Loucy (cell line): ENCODE data around the gene ROR1.

ENCODE experiments used
- H2AFZ ChIP-seq: fragments of 200-600 bp; sonication (generic); 2 replicates; pipeline ENCODE4 v1.6.0; 2016; ENCODE audit warnings: antibody characterized with exemption, mild to moderate bottlenecking, low read length, moderate library complexity
- H3F3A ChIP-seq: fragments of 200-600 bp; 2 replicates; pipeline ENCODE4 v1.6.0; 2016; ENCODE audit warnings: antibody characterized with exemption, low read depth, mild to moderate bottlenecking
- H3K27me3 ChIP-seq: fragments of 200-600 bp; sonication (generic); 2 replicates; pipeline ENCODE4 v1.6.1; 2014; ENCODE audit warnings: low read length, mild to moderate bottlenecking; ENCODE audit not compliant: insufficient read depth, poor library complexity, severe bottlenecking
- H3K36me3 ChIP-seq: fragments of 200-600 bp; sonication (generic); 2 replicates; pipeline ENCODE4 v1.6.1; 2016; ENCODE audit warnings: low read length; ENCODE audit not compliant: insufficient read depth
- H3K4me1 ChIP-seq: fragments of 200-600 bp; sonication (generic); 2 replicates; pipeline ENCODE4 v1.5.1; 2014; ENCODE audit warnings: low read length, mild to moderate bottlenecking; ENCODE audit not compliant: insufficient read depth, poor library complexity, severe bottlenecking
- H3K4me2 ChIP-seq: fragments of 200-600 bp; sonication (generic); 2 replicates; pipeline ENCODE4 v1.6.0; 2014; ENCODE audit warnings: antibody characterized with exemption, low read length, low read depth, mild to moderate bottlenecking; ENCODE audit not compliant: poor library complexity, severe bottlenecking
- H3K4me3 ChIP-seq: fragments of 200-600 bp; sonication (generic); 2 replicates; pipeline ENCODE4 v1.5.1; 2014; ENCODE audit warnings: low read length, mild to moderate bottlenecking, mixed read lengths; ENCODE audit not compliant: poor library complexity, severe bottlenecking
- H3K79me2 ChIP-seq: fragments of 200-600 bp; sonication (generic); 2 replicates; pipeline ENCODE4 v1.6.1; 2014; ENCODE audit warnings: low read length; ENCODE audit not compliant: insufficient read depth
- H3K9ac ChIP-seq: fragments of 200-600 bp; sonication (generic); 2 replicates; pipeline ENCODE4 v1.6.0; 2014; ENCODE audit warnings: mild to moderate bottlenecking, low read depth, low read length, moderate library complexity; ENCODE audit not compliant: poor library complexity, severe bottlenecking
- H3K9me2 ChIP-seq: fragments of 200-600 bp; sonication (generic); replicated peaks from 2 replicates; pipeline ENCODE4 v1.6.1; 2016; ENCODE audit warnings: low read depth, low read length, mixed read lengths
- H3K9me3 ChIP-seq: fragments of 200-600 bp; sonication (generic); 2 replicates; pipeline ENCODE4 v1.6.1; 2014; ENCODE audit warnings: mild to moderate bottlenecking, antibody characterized with exemption, low read length, low read depth; ENCODE audit not compliant: insufficient read depth
- H4K20me1 ChIP-seq: fragments of 200-600 bp; sonication (generic); 2 replicates; pipeline ENCODE4 v1.6.0; 2014; ENCODE audit warnings: antibody characterized with exemption, low read length, mild to moderate bottlenecking; ENCODE audit not compliant: insufficient read depth, poor library complexity, severe bottlenecking
- CTCF ChIP-seq: fragments of 200-600 bp; sonication (generic); conservative IDR thresholded peaks from 2 replicates; pipeline ENCODE4 v1.5.1; 2014; ENCODE audit warnings: mild to moderate bottlenecking, antibody characterized with exemption, low read length
- EZH2phosphoT487 ChIP-seq: fragments of 200-600 bp; IDR thresholded peaks from 2 replicates; pipeline ENCODE4 v1.6.1; 2018; ENCODE audit warnings: antibody characterized with exemption, mild to moderate bottlenecking, moderate library complexity, borderline replicate concordance

The ROR1 gene

GRCh38 chr1:63845346-63845745 lies 71.5 kb downstream of the ROR1 start:
- no peak for TF ChIP-seq EZH2phosphoT487
- TF ChIP-seq CTCF, result no peak
- no peaks in the 10 kb centered on the region for H3K4me1 ChIP-seq
- no peak overlapping the region for H3K9ac ChIP-seq

GRCh38 chr1:63847308-63847910 lies 73.6 kb downstream of the ROR1 start:
- no peaks in the 10 kb centered on the region for H3K4me1 ChIP-seq
- no peak overlapping the region for H3K4me3 ChIP-seq
- H3F3A ChIP-seq, result no peaks in the 10 kb centered on the region
- no peak overlapping the region for H3K9ac ChIP-seq
- no peaks in the 10 kb centered on the region for H4K20me1 ChIP-seq
- no peaks in the 10 kb centered on the region for H3K79me2 ChIP-seq
- H3K9me2 ChIP-seq, result no peaks in the 10 kb centered on the region
- H3K36me3 ChIP-seq, result no peaks in the 10 kb centered on the region
- no peaks in the 10 kb centered on the region for H3K9me3 ChIP-seq
- no peaks in the 10 kb centered on the region for H3K27me3 ChIP-seq
- H3K4me2 ChIP-seq, result no peak overlapping the region
- H2AFZ ChIP-seq, result no peak overlapping the region
- no peak for TF ChIP-seq EZH2phosphoT487
- no peak for TF ChIP-seq CTCF

More at GRCh38 chr1:63845346-63845745, 71.5 kb downstream of the ROR1 start:
- H3K9me2 ChIP-seq, result no peaks in the 10 kb centered on the region
- H4K20me1 ChIP-seq, result no peaks in the 10 kb centered on the region
- no peaks in the 10 kb centered on the region for H3K36me3 ChIP-seq
- no peaks in the 10 kb centered on the region for H3K79me2 ChIP-seq
- no peak overlapping the region for H3K4me2 ChIP-seq
- H3K9me3 ChIP-seq, result no peaks in the 10 kb centered on the region
- H2AFZ ChIP-seq, result no peak overlapping the region
- no peaks in the 10 kb centered on the region for H3K27me3 ChIP-seq
- no peak overlapping the region for H3K4me3 ChIP-seq
- H3F3A ChIP-seq, result no peaks in the 10 kb centered on the region

GRCh38 chr1:63848733-63849132 lies 74.9 kb downstream of the ROR1 start:
- H4K20me1 ChIP-seq, result no peaks in the 10 kb centered on the region
- H3K9me2 ChIP-seq, result no peaks in the 10 kb centered on the region
- H3K4me2 ChIP-seq, result no peak overlapping the region
- H3K4me3 ChIP-seq, result no peak overlapping the region
- no peaks in the 10 kb centered on the region for H3K36me3 ChIP-seq
- H3K4me1 ChIP-seq, result no peaks in the 10 kb centered on the region
- H2AFZ ChIP-seq, result no peak overlapping the region
- no peak overlapping the region for H3K9ac ChIP-seq
- H3K27me3 ChIP-seq, result no peaks in the 10 kb centered on the region
- H3K9me3 ChIP-seq, result no peaks in the 10 kb centered on the region
- no peaks in the 10 kb centered on the region for H3K79me2 ChIP-seq
- TF ChIP-seq EZH2phosphoT487 (no peak), CTCF (no peak)
- no peaks in the 10 kb centered on the region for H3F3A ChIP-seq
